Stimulated activated CD4-positive, alpha-beta T cell treated with anti-CD3 and anti-CD28 coated beads, Interleukin-4, amount 100 ng/mL, for 4 hours (primary cell): ENCODE results near the gene SNX25.
"Not testable (repeated sequence)": the region's sequence is repeated elsewhere in the genome, so short reads cannot be mapped to it uniquely, and the experiment has no call there.

Experiments
- DNase-seq, 2 experiments: peaks; one replicate each; pipeline ENCODE4 v3.0.0-alpha.2; 2020

SNX25 gene

GRCh38 chr4:185352741-185353140, 143.3 kb downstream of the SNX25 start:
- no peak for DNase-seq

- DNase-seq = no peak
Measured at GRCh38 chr4:185357211-185357610, 147.8 kb downstream of the SNX25 start.

GRCh38 chr4:185357733-185358440, 148.5 kb downstream of the SNX25 start:
- no peak for DNase-seq

- no peak for DNase-seq
Measured at GRCh38 chr4:185358514-185358913, 149.1 kb downstream of the SNX25 start.

- DNase-seq = no peak
Measured at GRCh38 chr4:185358959-185359358, 149.6 kb downstream of the SNX25 start.

- no peak for DNase-seq
Measured at GRCh38 chr4:185359767-185360446, 150.5 kb downstream of the SNX25 start.

- no peak for DNase-seq
Measured at GRCh38 chr4:185361872-185362271, 152.5 kb downstream of the SNX25 start.

- not testable (repeated sequence) for DNase-seq
Measured at GRCh38 chr4:185362570-185362969, 153.2 kb downstream of the SNX25 start.

- DNase-seq = no peak
Measured at GRCh38 chr4:185363251-185363650, 153.9 kb downstream of the SNX25 start.

GRCh38 chr4:185364886-185365285, 155.5 kb downstream of the SNX25 start:
- DNase-seq = no peak

- DNase-seq = no peak
Measured at GRCh38 chr4:185369731-185370130, 160.3 kb downstream of the SNX25 start.

- DNase-seq = no peak
Measured at GRCh38 chr4:185370268-185370949, 161.0 kb downstream of the SNX25 start.

GRCh38 chr4:185371702-185372101, 162.3 kb downstream of the SNX25 start:
- DNase-seq = no peak

GRCh38 chr4:185374027-185374426, 164.6 kb downstream of the SNX25 start:
- DNase-seq = no peak

- no peak for DNase-seq
Measured at GRCh38 chr4:185374573-185374972, 165.2 kb downstream of the SNX25 start.

GRCh38 chr4:185378264-185378663, 168.9 kb downstream of the SNX25 start:
- DNase-seq = no peak

GRCh38 chr4:185379326-185380295, 170.2 kb downstream of the SNX25 start:
- no peak for DNase-seq

- no peak for DNase-seq
Measured at GRCh38 chr4:185380320-185380719, 170.9 kb downstream of the SNX25 start.

GRCh38 chr4:185381288-185382196, 172.1 kb downstream of the SNX25 start:
- DNase-seq = no peak

GRCh38 chr4:185382754-185383153, 173.4 kb downstream of the SNX25 start:
- no peak for DNase-seq

GRCh38 chr4:185383451-185383850, 174.1 kb downstream of the SNX25 start:
- no peak for DNase-seq

- DNase-seq = no peak
Measured at GRCh38 chr4:185384061-185384460, 174.7 kb downstream of the SNX25 start.
